Body of pancreas (tissue), 4 donors: ENCODE measurements around the gene PCDHGB1. TPM values are rescaled to one million over a fixed set of nuclear protein-coding genes. Genes with fewer than 3 reads are reported as not detected.
"Not testable (repeated sequence)": the region's sequence is repeated elsewhere in the genome, so short reads cannot be mapped to it uniquely, and the experiment has no call there.

ENCODE experiments used
- ATAC-seq: fragments of 150-250 bp; one replicate; pipeline ENCODE4 v1.9.1; 2016
- DNase-seq, 4 donors: peaks; one replicate each; pipeline ENCODE4 v3.0.0-alpha.2; 2019
- H3K27ac ChIP-seq, 4 donors: fragments of 200-600 bp; sonication (generic); 1 replicate in 3 of 4; 2 replicates in 1 of 4; pipeline versions ENCODE4 v1.5.1 to v1.6.1; 2016 to 2019; ENCODE audit warnings: mild to moderate bottlenecking in 1 of 4, mixed read lengths in 1 of 4, moderate library complexity in 1 of 4
- H3K27me3 ChIP-seq, 2 donors: fragments of 200-600 bp; sonication (generic); one replicate each; pipeline ENCODE4 v1.6.0; 2016; ENCODE audit warnings: mild to moderate bottlenecking in 1 of 2
- H3K36me3 ChIP-seq, 2 donors: fragments of 200-600 bp; sonication (generic); replicated peaks in 1 of 2; 2 replicates each; pipeline ENCODE4 v1.5.1; 2016; ENCODE audit warnings: low read depth in 2 of 2; ENCODE audit not compliant: insufficient read depth in 1 of 2
- H3K4me1 ChIP-seq: fragments of 200-600 bp; sonication (generic); one replicate; pipeline ENCODE4 v1.6.0; 2016
- H3K4me3 ChIP-seq, 2 donors: fragments of 200-600 bp; sonication (generic); 1 replicate in 1 of 2; 2 replicates in 1 of 2; pipeline ENCODE4 v1.5.1; 2016 to 2019
- H3K9me3 ChIP-seq, 3 donors: fragments of 200-600 bp; sonication (generic); 1 replicate in 2 of 3; 2 replicates in 1 of 3; pipeline ENCODE4 v1.5.1; 2016
- CTCF ChIP-seq, 7 experiments: fragments of 450-650 bp in 4 of 7; fragments of 200-600 bp in 3 of 7; sonication (generic) in 3 of 7; IDR thresholded peaks; one replicate each; pipeline ENCODE4 v1.5.1; 2016 to 2019; ENCODE audit warnings: antibody characterized with exemption in 7 of 7
- POLR2A ChIP-seq, 3 donors: fragments of 450-650 bp; IDR thresholded peaks; one replicate each; pipeline ENCODE4 v1.6.1; 2016; ENCODE audit warnings: antibody characterized with exemption in 3 of 3, mild to moderate bottlenecking in 2 of 3
- WGBS, 2 donors: methylation state at CpG; one replicate each; pipeline ENCODE4 v1.1.5; 2017; 5-methylcytosine and 5-hydroxymethylcytosine counted together
- intact Hi-C: fragments of 100-400 bp; cut with DNase I; formaldehyde crosslinking; loops from one replicate; pipeline ENCODE4 v1.15.1; 2023
- total RNA-seq, 2 donors: library from RNA; depleted of rRNA; stranded (reverse); fragments of >200 nt; gene quantifications; one replicate each; pipeline ENCODE4 v1.1.0, GENCODE V29; 2016

Gene PCDHGB1
- total RNA-seq, 2 donors from 2014 or later = 3.9 to 6.9 TPM

- peak within 1 kb of the TSS in 1 of 4 donors; percentile 21 for H3K27ac ChIP-seq
- 3 to 4% methylated on average over 19 to 26 of the region's 43 CpGs for WGBS, 2 donors
- DNase-seq = peak; percentile 40 to 63 (median 54)
- H3K4me3 ChIP-seq, intact Hi-C loops, H3K27me3 ChIP-seq, H3K4me1 ChIP-seq, H3K36me3 ChIP-seq: not testable (repeated sequence)
- ATAC-seq = peak; percentile 85
- peak; percentile 18 to 60 (median 52) for TF ChIP-seq CTCF (IDR thresholded peaks at IDR 0.05)
- TF ChIP-seq POLR2A (IDR thresholded peaks at IDR 0.05) = peak in 1 of 3 donors; percentile 9
- peaks cover 0 to 63% (median 14%) of the 10 kb centered on the region in 3 donors for H3K9me3 ChIP-seq
These were observed 48.1 kb downstream of the PCDHGB1 start, which contains the start of gene PCDHGB5 for GRCh38 chr5:141397756-141398551. PCDHGB5 (plus strand) TSS chr5:141397947; CDS start chr5:141398128, 181 bp downstream.

GRCh38 chr5:141398608-141399007 is 48.7 kb downstream of the PCDHGB1 start:
- Histone ChIP-seq H3K4me3 (no peak overlapping the region), H3K27ac (no peak overlapping the region), H3K9me3 (peaks cover 0 to 63% (median 8%) of the 10 kb centered on the region in 3 donors), H3K27me3 (no peaks in the 10 kb centered on the region), H3K4me1 (no peaks in the 10 kb centered on the region), H3K36me3 (no peaks in the 10 kb centered on the region)
- ATAC-seq (no peak), DNase-seq (no peak)
- intact Hi-C loops = no loop called here
- WGBS, 2 donors = 19 to 30% methylated on average over 15 of the region's 15 CpGs
- TF ChIP-seq CTCF (IDR thresholded peaks at IDR 0.05) (no peak), POLR2A (IDR thresholded peaks at IDR 0.05) (no peak)

GRCh38 chr5:141399555-141400258 is 49.8 kb downstream of the PCDHGB1 start:
- no peak for TF ChIP-seq POLR2A (IDR thresholded peaks at IDR 0.05)
- TF ChIP-seq CTCF (IDR thresholded peaks at IDR 0.05) = no peak
- Histone ChIP-seq H3K4me3 (no peak overlapping the region), H3K27ac (no peak overlapping the region), H3K4me1 (no peaks in the 10 kb centered on the region), H3K27me3 (no peaks in the 10 kb centered on the region), H3K9me3 (peaks cover 0 to 64% (median 10%) of the 10 kb centered on the region in 3 donors), H3K36me3 (no peaks in the 10 kb centered on the region)
- DNase-seq (no peak), ATAC-seq (no peak)
- intact Hi-C loops = no loop called here
- WGBS, 2 donors = 17 to 25% methylated on average over 11 to 51 of the region's 61 CpGs

Other genes with a start within 250 kb of the PCDHGB1 start
- gene PCDHB3, start 249.6 kb upstream of the PCDHGB1 start, total RNA-seq = 1 to 10 TPM; 1.3 to 1.8 TPM
- gene PCDHB4, start 228.3 kb upstream of the PCDHGB1 start, total RNA-seq = 1 to 10 TPM; 1.6 to 3.3 TPM
- gene PCDHB5, start 214.9 kb upstream of the PCDHGB1 start, total RNA-seq = 10 to 100 TPM in 1 of 2 donors, 1 to 10 TPM in 1; 4.3 to 10.6 TPM
- 1 to 10 TPM in 1 of 2 donors, under 1 TPM in 1; 0.33 to 1.0 TPM for gene PCDHB6, start 200.0 kb upstream of the PCDHGB1 start, total RNA-seq
- gene PCDHB7, start 177.5 kb upstream of the PCDHGB1 start, total RNA-seq = under 1 TPM in 1 of 2 donors, not detected in 1; 0.52 TPM
- gene PCDHB8, start 172.3 kb upstream of the PCDHGB1 start, total RNA-seq = under 1 TPM; 0.33 to 0.52 TPM
- gene PCDHB16, start 167.7 kb upstream of the PCDHGB1 start, total RNA-seq = 1 to 10 TPM; 2.1 to 4.6 TPM
- 10 to 100 TPM in 1 of 2 donors, under 1 TPM in 1; 0.78 to 19.8 TPM for gene PCDHB9, start 162.9 kb upstream of the PCDHGB1 start, total RNA-seq
- gene PCDHB10, start 157.7 kb upstream of the PCDHGB1 start, total RNA-seq = 1 to 10 TPM; 1.3 to 2.3 TPM
- 1 to 10 TPM; 4.4 to 4.9 TPM for gene PCDHB11, start 150.5 kb upstream of the PCDHGB1 start, total RNA-seq
- gene PCDHB12, start 141.4 kb upstream of the PCDHGB1 start, total RNA-seq = 1 to 10 TPM; 2.0 to 3.4 TPM
- 1 to 10 TPM; 6.5 to 7.6 TPM for gene PCDHB13, start 136.2 kb upstream of the PCDHGB1 start, total RNA-seq
- gene PCDHB14, start 126.8 kb upstream of the PCDHGB1 start, total RNA-seq = 1 to 10 TPM; 3.4 to 7.3 TPM
- gene PCDHB15, start 104.7 kb upstream of the PCDHGB1 start, total RNA-seq = 1 to 10 TPM; 3.1 to 3.6 TPM
- not detected for gene SLC25A2, start 46.0 kb upstream of the PCDHGB1 start, total RNA-seq
- gene TAF7, start 29.3 kb upstream of the PCDHGB1 start, total RNA-seq = 10 to 100 TPM; 28.7 to 32.2 TPM
- under 1 TPM; 0.33 to 0.78 TPM for gene PCDHGA1, start 19.6 kb upstream of the PCDHGB1 start, total RNA-seq
- 1 to 10 TPM; 2.0 to 2.9 TPM for gene PCDHGA2, start 11.3 kb upstream of the PCDHGB1 start, total RNA-seq
- gene PCDHGA3, start 6.3 kb upstream of the PCDHGB1 start, total RNA-seq = 10 to 100 TPM in 1 of 2 donors, 1 to 10 TPM in 1; 4.2 to 11.2 TPM
- 10 to 100 TPM in 1 of 2 donors, 1 to 10 TPM in 1; 6.7 to 10.9 TPM for gene PCDHGA4, start 4.9 kb downstream of the PCDHGB1 start, total RNA-seq
- gene PCDHGB2, start 9.9 kb downstream of the PCDHGB1 start, total RNA-seq = 1 to 10 TPM; 2.3 to 9.3 TPM
- gene PCDHGA5, start 14.1 kb downstream of the PCDHGB1 start, total RNA-seq = 1 to 10 TPM; 5.6 to 6.0 TPM
- 10 to 100 TPM in 1 of 2 donors, 1 to 10 TPM in 1; 4.2 to 10.2 TPM for gene PCDHGB3, start 20.1 kb downstream of the PCDHGB1 start, total RNA-seq
- gene PCDHGA6, start 23.8 kb downstream of the PCDHGB1 start, total RNA-seq = 10 to 100 TPM in 1 of 2 donors, 1 to 10 TPM in 1; 5.2 to 11.2 TPM
- gene PCDHGA7, start 32.6 kb downstream of the PCDHGB1 start, total RNA-seq = 1 to 10 TPM; 5.2 to 7.6 TPM
- 1 to 10 TPM; 3.6 to 4.9 TPM for gene PCDHGB4, start 37.6 kb downstream of the PCDHGB1 start, total RNA-seq
- 10 to 100 TPM in 1 of 2 donors, 1 to 10 TPM in 1; 4.2 to 10.2 TPM for gene PCDHGA8, start 42.5 kb downstream of the PCDHGB1 start, total RNA-seq
- 10 to 100 TPM in 1 of 2 donors, 1 to 10 TPM in 1; 7.8 to 15.2 TPM for gene PCDHGB5, start 47.8 kb downstream of the PCDHGB1 start, total RNA-seq
- 1 to 10 TPM; 4.9 to 8.2 TPM for gene PCDHGA9, start 52.7 kb downstream of the PCDHGB1 start, total RNA-seq
- 1 to 10 TPM; 4.6 to 8.0 TPM for gene PCDHGB6, start 57.9 kb downstream of the PCDHGB1 start, total RNA-seq
- gene PCDHGA10, start 62.9 kb downstream of the PCDHGB1 start, total RNA-seq = 1 to 10 TPM; 5.3 to 5.4 TPM
- 1 to 10 TPM; 7.0 to 7.9 TPM for gene PCDHGB7, start 67.6 kb downstream of the PCDHGB1 start, total RNA-seq
- 1 to 10 TPM; 4.9 to 6.9 TPM for gene PCDHGA11, start 71.0 kb downstream of the PCDHGB1 start, total RNA-seq
- gene PCDHGA12, start 80.4 kb downstream of the PCDHGB1 start, total RNA-seq = 1 to 10 TPM; 5.3 to 5.4 TPM
- gene PCDHGC3, start 125.9 kb downstream of the PCDHGB1 start, total RNA-seq = 10 to 100 TPM in 1 of 2 donors, 1 to 10 TPM in 1; 9.6 to 16.1 TPM
- gene PCDHGC4, start 134.9 kb downstream of the PCDHGB1 start, total RNA-seq = 1 to 10 TPM; 1.6 to 2.0 TPM
- 1 to 10 TPM; 2.0 to 3.1 TPM for gene PCDHGC5, start 139.0 kb downstream of the PCDHGB1 start, total RNA-seq